Activated CD4-positive, alpha-beta T cell treated with anti-CD3 and anti-CD28 coated beads, Interleukin-2, amount 50 U/mL, for 48 hours (primary cell): ENCODE measurements around the gene PTPRN2.

ENCODE experiments used
- DNase-seq, 2 experiments: peaks; one replicate each; pipeline ENCODE4 v3.0.0-alpha.2; 2020

The PTPRN2 gene

GRCh38 chr7:158576050-158576762 lies 11.4 kb downstream of the PTPRN2 start:
- DNase-seq, result no peak

- no peak for DNase-seq
These were observed 13.2 kb downstream of the PTPRN2 start for GRCh38 chr7:158574308-158575036.

DNA sequence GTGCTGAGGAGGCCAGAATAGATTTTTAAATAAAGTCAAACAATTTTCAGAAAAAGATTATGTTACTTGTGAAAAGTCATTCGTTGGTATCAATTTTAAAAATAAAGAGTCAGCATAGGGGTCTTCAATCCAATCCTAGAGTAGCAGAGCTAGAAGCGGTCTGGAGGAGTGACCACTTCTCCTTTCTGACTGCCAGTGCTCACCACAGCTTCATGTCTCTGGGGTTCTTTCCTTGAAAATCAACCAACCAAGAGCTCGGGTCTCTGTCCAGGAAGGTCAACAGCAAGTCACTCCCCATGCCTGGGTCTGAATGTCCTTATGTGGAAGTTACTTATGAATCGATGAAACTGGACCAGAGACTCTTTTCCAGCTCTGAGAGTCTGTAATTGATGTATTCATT lies 14.3 kb downstream of the PTPRN2 start:
- no peak for DNase-seq

GRCh38 chr7:158572000-158572828 lies 15.4 kb downstream of the PTPRN2 start:
- DNase-seq, result no peak

DNA sequence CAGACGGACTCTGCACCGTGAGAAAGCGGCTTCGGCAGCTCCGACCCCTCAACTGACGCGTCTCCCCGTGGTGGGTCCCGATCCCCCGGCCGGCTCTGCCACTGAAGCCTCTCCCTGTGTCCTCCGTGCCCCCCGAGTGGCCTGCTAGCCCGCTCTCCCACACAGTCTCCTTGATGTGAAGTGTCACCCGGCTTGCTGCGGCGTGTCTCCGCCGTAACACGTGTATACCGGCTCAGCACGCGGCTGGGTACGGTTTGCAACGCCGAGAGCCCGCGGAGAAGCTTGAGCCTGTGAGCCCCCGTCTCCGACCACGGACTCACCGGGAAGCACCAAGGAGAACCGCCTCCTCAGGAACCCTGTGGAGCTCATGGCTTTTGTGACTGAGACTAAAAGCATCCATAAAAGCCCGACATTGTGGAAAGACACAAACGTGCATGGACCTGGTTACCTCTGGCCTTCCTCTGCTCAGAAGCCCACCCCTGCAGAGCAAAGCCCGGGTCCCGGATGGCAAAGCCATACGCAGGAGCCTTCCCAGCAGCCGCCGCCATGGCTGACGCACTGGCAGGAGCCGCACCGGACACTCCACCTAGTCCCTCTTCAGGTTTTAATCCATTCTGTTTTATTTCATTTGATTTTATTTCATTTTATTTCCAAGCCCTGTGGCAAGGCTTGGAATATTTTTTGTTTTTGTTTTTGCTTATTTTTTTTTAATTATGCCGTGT lies 17.0 kb downstream of the PTPRN2 start:
- DNase-seq, result no peak

- no peak for DNase-seq
These were observed 17.7 kb downstream of the PTPRN2 start for GRCh38 chr7:158569858-158570323.

DNA sequence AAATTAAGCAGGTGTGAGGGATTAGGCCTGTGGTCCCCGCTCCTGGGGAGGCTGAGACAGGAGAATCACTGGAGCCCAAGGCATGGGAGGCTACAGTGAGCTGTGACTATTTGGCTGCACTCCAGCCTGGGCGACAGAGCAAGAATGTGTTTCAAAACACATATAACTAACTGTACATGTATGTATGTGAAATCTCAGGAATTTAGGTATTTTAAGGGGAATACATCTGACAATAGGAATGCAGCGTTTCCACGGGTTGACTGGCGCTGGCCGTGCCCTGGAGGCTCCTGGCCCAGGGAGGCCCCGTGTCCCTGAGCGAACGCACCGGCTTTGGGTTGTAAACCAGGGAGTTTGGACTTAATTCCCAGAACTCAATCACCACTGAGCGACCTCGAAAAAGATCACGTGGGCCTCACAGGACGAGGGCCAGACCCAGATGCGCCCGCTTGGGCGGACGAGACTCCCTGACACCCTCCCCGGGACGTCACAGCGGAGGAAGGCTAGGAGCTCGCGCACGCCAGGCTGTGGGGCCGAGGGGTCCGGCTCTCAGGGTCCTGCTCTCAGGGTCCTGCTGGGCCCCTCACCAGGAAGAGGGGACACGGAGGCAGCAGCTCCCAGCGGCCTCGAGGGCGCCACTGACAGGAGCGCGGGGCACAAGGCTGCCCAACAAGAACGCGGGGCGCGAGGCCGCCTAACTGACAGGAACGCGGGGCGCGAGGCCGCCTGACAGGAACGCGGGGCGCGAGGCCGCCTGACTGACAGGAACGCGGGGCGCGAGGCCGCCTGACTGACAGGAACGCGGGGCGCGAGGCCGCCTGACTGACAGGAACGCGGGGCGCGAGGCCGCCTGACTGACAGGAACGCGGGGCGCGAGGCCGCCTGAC lies 18.4 kb downstream of the PTPRN2 start:
- no peak for DNase-seq

DNA sequence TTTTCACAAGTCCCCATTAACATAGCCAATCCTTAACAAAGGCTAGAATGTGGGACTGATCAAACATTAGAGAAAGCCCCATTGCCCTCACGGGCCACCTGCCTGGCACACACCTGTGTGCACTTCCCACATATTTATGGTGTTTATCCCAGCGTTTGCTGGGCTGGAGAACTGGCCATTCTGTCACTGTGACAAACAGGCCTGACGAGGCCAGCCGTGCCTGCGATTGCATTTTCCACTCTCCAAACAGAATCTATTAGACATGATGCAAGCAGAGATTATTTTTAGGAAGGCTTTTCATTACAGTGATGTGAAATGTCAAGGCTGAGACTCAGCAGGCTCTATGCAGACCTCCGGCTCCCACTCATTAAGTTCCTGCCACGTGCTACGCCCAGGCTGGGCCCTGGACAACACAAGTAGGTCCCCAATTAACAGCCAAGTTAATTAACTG lies 20.4 kb downstream of the PTPRN2 start:
- no peak for DNase-seq

DNA sequence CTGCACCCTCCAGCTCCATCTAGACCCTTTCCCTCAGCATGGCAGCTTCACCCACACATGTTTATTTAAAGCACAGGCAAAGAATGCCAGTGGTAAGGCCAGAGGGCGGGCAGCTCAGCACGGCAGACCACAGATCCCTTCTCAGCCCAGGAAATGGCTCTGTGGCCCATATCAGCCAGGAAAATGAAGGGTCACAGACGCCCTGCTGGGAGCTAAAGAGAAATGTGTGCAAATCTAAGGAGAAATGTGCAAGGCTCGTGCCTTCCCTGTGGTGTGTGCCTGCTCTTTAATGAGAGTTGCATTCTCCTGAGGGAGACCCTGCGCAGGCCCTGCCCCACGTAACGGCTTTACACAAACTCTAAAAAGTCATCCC lies 23.0 kb downstream of the PTPRN2 start:
- DNase-seq, result no peak

DNA sequence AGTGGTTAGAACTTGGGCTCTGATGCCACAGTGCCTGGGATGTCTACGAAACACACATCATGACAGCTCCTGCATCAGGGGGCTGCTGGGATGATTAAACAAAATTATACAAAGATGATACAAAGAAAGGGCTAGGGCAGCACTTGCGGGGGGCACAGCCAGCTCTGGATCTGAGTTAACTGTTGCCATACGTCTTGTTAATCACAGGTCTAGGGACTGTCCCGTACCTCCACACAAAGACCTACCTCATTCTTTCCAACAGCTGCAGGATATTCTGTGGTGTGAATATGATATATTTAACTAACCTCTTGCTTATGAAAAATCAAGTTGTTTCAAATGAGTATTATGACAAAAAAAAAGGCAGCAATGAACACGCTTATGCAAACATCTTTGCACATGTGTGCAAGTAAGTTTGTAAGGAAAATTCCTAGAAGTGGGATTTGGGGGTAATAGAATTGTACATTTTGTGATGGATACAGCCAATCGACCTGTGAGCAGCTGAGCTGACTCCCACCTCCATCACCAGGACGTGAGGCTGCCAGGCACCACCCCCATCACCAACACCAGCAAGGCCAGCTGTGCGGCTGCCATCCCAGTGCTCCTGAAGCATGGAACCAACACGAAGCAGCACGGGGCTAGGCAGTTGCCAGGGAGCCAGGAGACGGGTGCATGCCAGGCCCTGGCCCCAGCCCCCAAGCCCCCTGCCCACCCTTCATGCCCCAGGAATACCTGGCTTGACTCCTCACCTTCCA lies 23.5 kb downstream of the PTPRN2 start:
- no peak for DNase-seq

DNA sequence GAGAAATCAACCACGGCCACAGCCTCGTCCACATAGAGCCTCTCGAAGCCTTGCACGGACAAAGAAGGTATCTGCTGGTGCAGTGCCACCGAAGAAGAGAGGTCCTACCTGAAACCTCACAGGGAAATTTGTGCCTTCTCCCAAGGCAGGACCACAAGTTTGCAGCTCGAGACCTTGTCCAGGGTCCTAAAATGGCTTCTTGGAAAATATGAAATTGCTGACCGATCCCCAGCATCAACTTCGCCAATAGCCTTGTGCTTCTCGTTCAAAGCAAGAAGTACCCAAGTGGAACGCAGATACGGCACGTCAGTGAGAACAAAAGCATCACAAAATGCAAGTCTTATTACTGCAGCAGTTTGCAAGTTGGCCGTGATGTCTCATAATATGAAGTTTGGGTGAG lies 24.6 kb downstream of the PTPRN2 start:
- DNase-seq, result no peak

DNA sequence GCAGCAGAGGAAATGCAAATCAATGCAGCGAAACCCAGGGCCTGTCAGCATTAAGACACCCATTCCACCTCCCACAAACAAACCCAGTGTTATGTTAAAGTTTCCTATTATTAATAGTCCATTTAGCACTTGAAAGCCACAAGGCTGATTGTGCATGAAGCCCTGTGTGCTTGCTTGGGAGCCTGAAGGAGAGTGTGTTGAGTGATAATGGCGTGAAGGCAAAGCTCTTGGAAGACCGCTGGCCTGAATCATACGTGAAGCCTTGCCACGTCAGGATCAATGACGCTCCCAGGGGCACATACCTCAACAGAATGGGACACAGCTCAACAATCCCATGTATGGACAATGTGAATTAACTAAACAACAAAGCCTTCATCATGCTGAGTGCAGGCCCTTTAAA lies 25.1 kb downstream of the PTPRN2 start:
- DNase-seq, result no peak

DNA sequence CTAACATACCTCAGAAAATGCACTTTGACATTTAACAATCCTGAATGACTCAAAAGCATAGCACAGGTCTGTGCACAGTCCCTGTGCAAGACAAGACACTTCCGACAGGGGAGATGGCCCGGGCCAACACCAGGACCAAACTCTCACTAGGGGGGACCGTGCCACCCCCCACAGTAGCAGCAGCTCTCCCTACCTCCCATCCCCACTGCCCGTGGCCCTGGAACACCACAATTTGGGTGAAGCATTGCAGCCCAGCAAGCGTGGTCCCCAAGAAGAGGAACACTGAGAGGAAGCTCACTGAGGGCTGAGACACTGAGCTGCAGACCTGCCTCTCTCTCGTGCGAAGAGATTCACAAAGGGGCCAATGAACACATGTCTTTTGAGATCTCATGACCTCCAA lies 26.0 kb downstream of the PTPRN2 start:
- no peak for DNase-seq

- no peak for DNase-seq
These were observed 27.2 kb downstream of the PTPRN2 start for GRCh38 chr7:158560386-158560785.

GRCh38 chr7:158559356-158559755 lies 28.3 kb downstream of the PTPRN2 start:
- DNase-seq, result no peak

- no peak for DNase-seq
These were observed 28.8 kb downstream of the PTPRN2 start for GRCh38 chr7:158558816-158559215.

- DNase-seq, result no peak
These were observed 30.2 kb downstream of the PTPRN2 start for GRCh38 chr7:158557441-158557755.

- no peak for DNase-seq
These were observed 30.7 kb downstream of the PTPRN2 start for GRCh38 chr7:158556721-158557440.

- no peak for DNase-seq
These were observed 32.5 kb downstream of the PTPRN2 start for GRCh38 chr7:158555034-158555520.

DNA sequence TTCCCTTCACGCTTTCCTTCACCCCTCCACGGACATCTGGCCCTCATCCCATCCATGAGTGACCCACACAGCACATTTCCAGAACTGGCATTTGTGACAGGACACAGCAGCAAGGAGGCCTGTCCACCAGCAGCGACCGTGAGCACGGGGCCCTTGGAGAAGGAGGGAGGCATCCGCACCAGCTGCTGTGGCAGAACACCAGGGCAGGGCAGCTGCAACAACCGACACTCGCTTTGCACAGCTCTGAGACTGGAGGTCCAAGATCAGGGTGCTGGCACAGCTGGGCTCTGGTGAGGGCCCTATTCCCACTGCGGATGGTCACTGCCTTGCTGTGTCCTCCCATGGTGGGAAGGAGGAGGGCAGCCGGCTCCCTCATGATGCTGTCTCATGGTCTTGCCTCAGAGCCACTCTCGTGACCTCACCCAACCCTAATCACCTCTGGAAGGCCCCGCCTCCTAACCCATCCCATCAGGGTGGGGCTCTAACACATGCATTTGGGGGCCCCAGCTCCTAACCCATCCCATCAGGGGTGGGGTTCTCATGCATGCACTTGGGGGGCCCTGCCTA lies 36.7 kb downstream of the PTPRN2 start:
- no peak for DNase-seq
